ENCODE results near the gene AQP9. TPM values are rescaled to one million over a fixed set of nuclear protein-coding genes. Genes with fewer than 3 reads are reported as not detected.

The AQP9 gene
- total and polyA plus RNA-seq, 8 donors: 0.05 to 2.5 (median 0.29) TPM

DNA sequence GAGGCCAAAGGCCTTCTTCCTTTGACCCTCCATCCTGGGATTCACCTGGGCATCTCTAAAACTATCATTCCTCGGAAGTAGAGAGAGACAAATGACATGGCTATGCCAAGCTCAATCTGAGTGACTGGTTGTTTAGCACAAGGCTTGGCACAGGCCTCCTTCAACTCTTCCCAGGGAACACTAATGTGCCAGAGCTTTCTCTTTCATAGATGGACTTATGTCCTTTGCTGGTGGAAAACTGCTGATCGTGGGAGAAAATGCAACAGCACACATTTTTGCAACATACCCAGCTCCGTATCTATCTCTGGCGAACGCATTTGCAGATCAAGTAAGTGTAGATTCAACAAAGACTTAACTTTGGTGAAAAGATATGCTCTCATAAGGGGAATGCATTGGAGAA lies 36.5 kb downstream of the AQP9 start:
- whole genome bisulfite sequencing, 2 donors: 80 to 85% methylated on average over 5 of the region's 5 CpGs
- DNase-seq (no peak), ATAC-seq (no peak), FAIRE-seq (no peak)
- H3K4me3 ChIP-seq: no peak overlapping the region
- TF ChIP-seq, protein P1, sequence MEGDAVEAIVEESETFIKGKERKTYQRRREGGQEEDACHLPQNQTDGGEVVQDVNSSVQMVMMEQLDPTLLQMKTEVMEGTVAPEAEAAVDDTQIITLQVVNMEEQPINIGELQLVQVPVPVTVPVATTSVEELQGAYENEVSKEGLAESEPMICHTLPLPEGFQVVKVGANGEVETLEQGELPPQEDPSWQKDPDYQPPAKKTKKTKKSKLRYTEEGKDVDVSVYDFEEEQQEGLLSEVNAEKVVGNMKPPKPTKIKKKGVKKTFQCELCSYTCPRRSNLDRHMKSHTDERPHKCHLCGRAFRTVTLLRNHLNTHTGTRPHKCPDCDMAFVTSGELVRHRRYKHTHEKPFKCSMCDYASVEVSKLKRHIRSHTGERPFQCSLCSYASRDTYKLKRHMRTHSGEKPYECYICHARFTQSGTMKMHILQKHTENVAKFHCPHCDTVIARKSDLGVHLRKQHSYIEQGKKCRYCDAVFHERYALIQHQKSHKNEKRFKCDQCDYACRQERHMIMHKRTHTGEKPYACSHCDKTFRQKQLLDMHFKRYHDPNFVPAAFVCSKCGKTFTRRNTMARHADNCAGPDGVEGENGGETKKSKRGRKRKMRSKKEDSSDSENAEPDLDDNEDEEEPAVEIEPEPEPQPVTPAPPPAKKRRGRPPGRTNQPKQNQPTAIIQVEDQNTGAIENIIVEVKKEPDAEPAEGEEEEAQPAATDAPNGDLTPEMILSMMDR (IDR thresholded peaks at IDR 0.05): no peak
- no peaks in the 10 kb centered on the region for H3K9me3 ChIP-seq
- no peaks in the 10 kb centered on the region for H3K36me3 ChIP-seq
- no peaks in the 10 kb centered on the region for H3K4me1 ChIP-seq
- no peaks in the 10 kb centered on the region for H3K27me3 ChIP-seq
- no peak overlapping the region for H3K27ac ChIP-seq
- intact Hi-C loops (cut with DNase I): loop anchor here in 1 of 3 donors (5.0 kb wide), 1 partner anchor 307 kb away; no protein-coding TSS in a partner anchor

- TF ChIP-seq, protein P1 (IDR thresholded peaks at IDR 0.05): no peak
- intact Hi-C loops (cut with DNase I): loop anchor here in 1 of 3 donors (5.0 kb wide), 1 partner anchor 309 kb away; no protein-coding TSS in a partner anchor
- Histone ChIP-seq H3K27me3 (no peaks in the 10 kb centered on the region), H3K4me3 (no peak overlapping the region), H3K36me3 (no peaks in the 10 kb centered on the region), H3K9me3 (no peaks in the 10 kb centered on the region), H3K27ac (no peak overlapping the region), H3K4me1 (no peaks in the 10 kb centered on the region)
- DNase-seq (no peak), FAIRE-seq (no peak), ATAC-seq (no peak)
- 57 to 75% methylated on average over 4 of the region's 4 CpGs for WGBS, 2 donors
Measured at GRCh38 chr15:58175955-58176354, 37.8 kb downstream of the AQP9 start.

DNA sequence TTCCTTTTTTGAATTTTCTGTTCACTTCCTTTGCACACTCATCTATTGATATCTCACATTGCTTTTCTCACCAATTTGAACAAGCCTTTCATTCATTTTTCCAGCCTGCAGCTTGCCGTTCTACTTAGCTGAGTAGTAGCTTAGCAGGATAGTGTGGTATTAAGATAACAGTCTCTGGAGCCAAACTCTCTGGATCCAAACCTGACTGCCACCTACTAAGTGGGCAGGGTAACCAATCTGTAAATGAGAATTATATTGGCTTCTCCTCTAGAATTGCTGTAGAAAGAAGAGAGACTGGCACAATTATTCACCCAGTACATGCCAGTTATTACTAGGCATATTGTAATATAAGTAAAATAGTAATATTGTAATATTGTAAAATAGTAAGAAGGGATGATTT lies 40.5 kb downstream of the AQP9 start:
- no peaks in the 10 kb centered on the region for H3K27me3 ChIP-seq
- H3K27ac ChIP-seq: no peak overlapping the region
- H3K4me1 ChIP-seq: no peaks in the 10 kb centered on the region
- H3K36me3 ChIP-seq: no peaks in the 10 kb centered on the region
- ATAC-seq (no peak), FAIRE-seq (no peak), DNase-seq (no peak)
- WGBS, 2 donors: 65 to 79% methylated on average over 1 of the region's 1 CpG
- no peak overlapping the region for H3K4me3 ChIP-seq
- TF ChIP-seq, protein P1 (IDR thresholded peaks at IDR 0.05): no peak
- intact Hi-C loops (cut with DNase I): loop anchor here in 1 of 3 donors (5.0 kb wide), 1 partner anchor 311 kb away; no protein-coding TSS in a partner anchor
- no peaks in the 10 kb centered on the region for H3K9me3 ChIP-seq

DNA sequence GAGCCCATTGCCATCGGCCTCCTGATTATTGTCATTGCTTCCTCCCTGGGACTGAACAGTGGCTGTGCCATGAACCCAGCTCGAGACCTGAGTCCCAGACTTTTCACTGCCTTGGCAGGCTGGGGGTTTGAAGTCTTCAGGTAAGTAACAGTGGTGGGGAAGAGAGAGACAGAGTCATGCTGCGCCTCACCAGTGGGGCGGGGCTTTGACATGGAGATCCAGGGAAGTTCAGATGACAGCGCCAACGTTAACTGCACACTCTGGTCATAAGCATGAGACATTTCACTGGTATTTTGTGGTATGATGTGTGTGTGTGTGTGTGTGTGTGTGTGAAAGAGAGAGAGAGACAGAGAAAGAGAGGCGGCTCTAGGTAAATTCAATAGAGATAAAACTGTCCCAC lies 41.0 kb downstream of the AQP9 start:
- intact Hi-C loops (cut with DNase I): loop anchor here in 1 of 3 donors (5.0 kb wide), 1 partner anchor 312 kb away; no protein-coding TSS in a partner anchor
- DNase-seq: no peak
- no peak for FAIRE-seq

More for the DNA sequence above, 41.0 kb downstream of the AQP9 start:
- Histone ChIP-seq H3K4me1 (no peaks in the 10 kb centered on the region), H3K27ac (no peak overlapping the region), H3K27me3 (no peaks in the 10 kb centered on the region), H3K4me3 (no peak overlapping the region), H3K9me3 (no peaks in the 10 kb centered on the region), H3K36me3 (no peaks in the 10 kb centered on the region)
- TF ChIP-seq, protein P1 (IDR thresholded peaks at IDR 0.05): no peak
- 76 to 83% methylated on average over 7 of the region's 7 CpGs for WGBS, 2 donors
- ATAC-seq: no peak

Measured in pancreas (tissue), 10 donors.